HG02938 (cell line): ENCODE results near the gene HGD.
A peak's percentile ranks its signal among the peaks of the same experiment; 100 is the strongest.
"Not testable (repeated sequence)": the region's sequence is repeated elsewhere in the genome, so short reads cannot be mapped to it uniquely, and the experiment has no call there.

Experiments used
- ATAC-seq: cut with Tn5 transposase; IDR thresholded peaks from one replicate; pipeline ENCODE4 v1.9.1; 2021; ENCODE audit warnings: mild to moderate bottlenecking, moderate library complexity; ENCODE audit not compliant: unreplicated experiment

The HGD gene

DNA sequence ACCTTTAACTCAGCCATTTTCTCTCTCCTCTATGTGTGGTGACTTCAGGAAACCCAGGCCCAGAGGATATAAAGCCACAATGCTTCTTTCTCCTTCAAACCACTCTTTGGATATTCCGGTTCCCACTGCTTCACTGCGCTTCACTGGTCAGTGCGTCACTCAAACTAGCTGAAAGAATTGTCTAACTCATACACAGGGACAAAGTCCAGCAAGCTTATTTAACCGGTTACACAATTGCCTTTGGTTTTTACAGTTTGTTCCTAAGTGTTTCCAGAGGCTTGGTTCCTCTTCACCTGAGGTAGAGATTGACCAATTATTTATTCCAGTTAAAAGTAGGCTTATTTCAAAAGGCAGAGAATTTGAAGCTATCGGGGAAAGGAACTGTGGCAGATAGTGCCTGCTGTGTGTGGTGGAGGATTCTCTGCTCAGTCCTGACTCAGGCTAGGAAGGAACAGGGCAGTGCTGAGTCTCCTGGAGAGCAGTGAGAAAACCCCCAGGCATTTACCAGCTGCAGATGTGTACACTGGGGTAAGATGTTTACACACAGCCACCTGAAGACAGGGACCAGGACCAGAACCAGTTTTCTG lies at the start of gene HGD:
HGD (minus strand) TSS at position 145 of the 587 bp plus-strand sequence; CDS start at position 17, 128 bp downstream.
- ATAC-seq: no peak

- ATAC-seq: no peak
Observed at GRCh38 chr3:120730576-120731542, 48.8 kb upstream of the HGD start.

GRCh38 chr3:120726791-120727190 lies 44.8 kb upstream of the HGD start:
- ATAC-seq: no peak

DNA sequence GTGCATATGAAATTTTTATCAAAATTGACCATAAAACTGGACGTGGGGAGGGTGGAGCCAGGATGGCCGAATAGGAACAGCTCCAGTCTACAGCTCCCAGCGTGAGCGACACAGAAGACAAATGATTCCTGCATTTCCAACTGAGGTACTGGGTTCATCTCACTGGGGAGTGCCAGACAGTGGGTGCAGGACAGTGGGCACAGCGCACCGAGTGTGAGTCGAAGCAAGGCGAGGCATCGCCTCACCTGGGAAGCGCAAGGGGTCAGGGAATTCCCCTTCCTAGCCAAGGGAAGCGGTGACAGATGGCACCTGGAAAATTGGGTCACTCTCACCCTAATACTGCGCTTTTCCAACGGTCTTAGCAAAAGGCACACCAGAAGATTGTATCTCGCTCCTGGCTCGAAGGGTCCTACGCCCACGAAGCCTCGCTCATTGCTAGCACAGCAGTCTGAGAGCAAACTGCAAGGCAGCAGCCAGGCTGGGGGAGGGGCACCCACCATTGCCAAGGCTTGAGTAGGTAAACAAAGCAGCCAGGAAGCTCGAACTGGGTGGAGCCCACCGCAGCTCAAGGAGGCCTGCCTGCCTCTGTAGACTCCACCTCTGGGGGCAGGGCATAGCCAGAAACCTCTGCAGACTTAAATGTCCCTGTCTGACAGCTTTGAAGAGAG lies 37.3 kb upstream of the HGD start:
- not testable (repeated sequence) for ATAC-seq

- ATAC-seq: no peak
Observed at GRCh38 chr3:120713262-120713661, 31.2 kb upstream of the HGD start.

DNA sequence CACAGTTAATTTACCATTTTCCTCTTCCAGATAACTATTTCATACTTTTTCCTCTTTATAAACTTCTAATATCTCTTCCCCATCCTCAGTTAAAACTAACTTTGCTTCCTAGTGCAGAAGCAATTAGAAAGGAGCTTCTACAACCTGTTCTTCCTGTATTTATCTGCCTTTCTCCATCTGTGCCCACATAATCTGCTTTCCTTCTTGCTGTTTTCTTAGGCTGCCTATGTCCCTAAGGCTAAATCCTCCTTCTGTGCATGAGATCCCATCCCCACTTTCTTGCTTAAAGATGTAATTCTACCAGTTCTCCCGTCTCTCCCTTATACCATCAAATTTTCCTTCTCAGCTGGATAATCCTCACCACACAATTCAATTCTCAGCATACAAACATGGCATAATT lies 28.3 kb upstream of the HGD start:
- no peak for ATAC-seq

DNA sequence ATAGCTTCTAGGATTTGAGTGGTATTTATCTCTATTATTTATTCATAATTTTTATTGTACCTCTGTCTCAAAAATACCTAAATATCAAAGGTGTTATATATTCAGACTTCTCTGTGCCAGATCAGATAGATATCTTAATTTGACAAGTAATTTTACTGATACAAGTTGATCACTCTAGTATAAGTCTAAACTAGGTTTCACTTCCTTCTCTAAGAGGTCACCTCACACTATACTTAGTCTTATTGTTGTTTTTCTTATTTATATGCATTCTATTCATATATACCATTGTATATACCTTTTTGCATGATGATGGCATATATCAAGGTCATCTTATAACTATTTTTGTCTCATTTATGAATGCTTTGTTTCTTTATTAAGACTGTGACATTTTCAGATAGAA lies 26.4 kb upstream of the HGD start:
- peak; percentile 56 for ATAC-seq

GRCh38 chr3:120706950-120707349 lies 24.9 kb upstream of the HGD start:
- ATAC-seq: no peak

GRCh38 chr3:120705884-120706582 lies 24.0 kb upstream of the HGD start:
- ATAC-seq: no peak

DNA sequence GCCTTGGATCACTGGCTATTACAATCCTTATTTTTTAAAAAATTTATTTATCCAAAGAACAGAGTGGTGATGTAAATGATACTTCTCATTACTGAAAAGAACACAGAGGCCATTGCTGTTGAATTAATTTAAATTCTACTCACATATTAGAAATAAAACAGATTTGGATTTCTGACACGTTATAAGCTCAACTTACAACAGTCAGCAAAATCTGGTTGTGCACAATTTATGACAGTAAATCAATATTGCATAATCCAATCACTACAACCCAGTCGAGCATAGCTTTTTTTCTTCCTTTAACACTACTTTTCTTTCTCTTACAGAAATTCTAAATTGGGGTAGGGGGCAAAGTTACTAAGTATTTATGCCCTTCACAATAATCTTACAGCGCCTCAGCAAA lies 17.3 kb upstream of the HGD start:
- no peak for ATAC-seq

DNA sequence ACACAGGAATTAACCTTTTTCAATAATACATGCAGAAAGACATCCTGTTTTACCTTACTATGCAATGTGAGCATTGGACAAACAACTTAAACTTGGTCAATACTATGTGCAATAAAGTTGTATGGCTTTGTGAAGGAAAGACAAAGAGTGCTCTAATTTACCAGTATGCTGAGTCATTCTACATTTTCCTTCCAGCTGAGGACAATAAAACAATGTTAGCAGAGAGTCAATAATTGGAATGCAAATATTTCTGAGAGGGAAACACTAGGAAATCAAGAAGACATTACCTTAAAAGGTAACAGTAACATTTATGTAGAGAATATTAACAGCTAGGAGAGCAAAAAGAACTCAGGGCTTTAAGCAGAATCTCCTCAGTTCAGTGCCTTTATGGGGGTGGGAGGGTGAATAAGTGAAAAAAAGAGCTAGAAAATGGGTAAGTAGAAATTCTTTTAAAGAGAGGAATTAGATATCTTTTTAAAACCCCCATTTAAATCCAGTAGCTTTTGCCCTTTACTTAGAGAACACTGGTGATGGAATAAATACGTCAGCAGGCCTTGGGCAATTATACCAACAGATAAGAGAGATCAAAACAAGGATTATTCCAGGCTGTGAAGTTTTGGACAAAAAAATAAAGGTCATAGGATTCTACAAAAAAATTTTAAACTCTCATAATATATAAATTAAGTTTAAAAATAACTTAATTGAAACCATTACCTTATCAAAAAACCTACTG lies 11.6 kb upstream of the HGD start:
- ATAC-seq: no peak

DNA sequence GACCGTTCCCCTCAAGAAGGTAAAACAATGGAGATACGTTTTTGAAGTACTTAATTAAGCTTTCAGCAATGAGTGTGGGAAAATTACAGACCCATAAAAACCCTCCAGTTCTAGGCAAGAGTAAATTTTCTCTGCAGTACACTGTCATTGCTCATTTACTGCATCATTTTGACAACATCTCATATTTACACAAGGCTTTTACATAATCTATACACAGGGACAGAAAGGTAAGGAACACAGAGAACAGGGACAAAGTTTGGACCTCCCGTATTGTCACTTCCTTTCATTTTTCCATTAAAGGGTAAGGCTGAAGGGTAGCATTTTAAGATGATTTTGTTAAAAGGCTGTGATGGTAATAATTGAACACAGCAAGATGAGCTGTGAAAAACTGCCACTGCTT lies 7.4 kb upstream of the HGD start:
- ATAC-seq: no peak

DNA sequence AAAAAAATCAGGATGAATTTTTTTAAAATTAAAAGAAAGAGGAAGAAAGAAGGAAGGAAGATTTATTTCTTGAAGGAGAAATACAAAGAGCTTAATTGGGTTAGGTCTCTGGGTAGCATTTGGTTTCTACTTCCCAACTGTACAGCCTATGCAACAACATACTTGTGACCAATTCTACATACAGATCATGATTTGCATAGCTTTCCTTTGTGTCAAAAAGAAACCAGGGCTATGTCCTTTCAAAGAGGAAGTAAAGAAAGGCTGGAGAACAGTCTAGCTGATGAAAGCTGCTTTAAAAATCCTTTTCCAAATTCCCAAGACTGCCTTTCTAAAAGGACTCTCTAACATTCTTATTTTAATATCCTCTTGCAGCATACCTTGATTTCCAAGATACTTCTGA lies 6.1 kb upstream of the HGD start:
- ATAC-seq: peak; percentile 96

DNA sequence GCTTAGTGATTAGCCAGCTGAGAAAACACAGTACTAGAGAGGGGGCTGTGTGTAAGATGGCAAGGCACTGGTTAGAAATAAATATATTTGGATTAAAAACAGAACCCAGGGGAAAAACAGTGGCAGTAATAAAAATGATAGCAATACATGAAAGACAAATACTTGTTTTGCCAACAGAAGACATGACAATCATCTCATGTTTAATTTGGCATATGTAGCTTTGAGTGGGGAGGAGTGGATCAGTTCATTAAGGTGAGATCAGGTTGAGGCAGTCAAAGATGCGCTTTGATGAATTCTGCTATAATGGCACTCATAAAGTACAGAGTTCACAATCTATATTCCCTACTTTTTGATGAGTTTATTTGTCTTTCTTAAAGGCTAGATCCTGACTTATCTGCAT lies 3.4 kb upstream of the HGD start:
- no peak for ATAC-seq

- no peak for ATAC-seq
Observed at GRCh38 chr3:120684896-120685295, 2.9 kb upstream of the HGD start.

DNA sequence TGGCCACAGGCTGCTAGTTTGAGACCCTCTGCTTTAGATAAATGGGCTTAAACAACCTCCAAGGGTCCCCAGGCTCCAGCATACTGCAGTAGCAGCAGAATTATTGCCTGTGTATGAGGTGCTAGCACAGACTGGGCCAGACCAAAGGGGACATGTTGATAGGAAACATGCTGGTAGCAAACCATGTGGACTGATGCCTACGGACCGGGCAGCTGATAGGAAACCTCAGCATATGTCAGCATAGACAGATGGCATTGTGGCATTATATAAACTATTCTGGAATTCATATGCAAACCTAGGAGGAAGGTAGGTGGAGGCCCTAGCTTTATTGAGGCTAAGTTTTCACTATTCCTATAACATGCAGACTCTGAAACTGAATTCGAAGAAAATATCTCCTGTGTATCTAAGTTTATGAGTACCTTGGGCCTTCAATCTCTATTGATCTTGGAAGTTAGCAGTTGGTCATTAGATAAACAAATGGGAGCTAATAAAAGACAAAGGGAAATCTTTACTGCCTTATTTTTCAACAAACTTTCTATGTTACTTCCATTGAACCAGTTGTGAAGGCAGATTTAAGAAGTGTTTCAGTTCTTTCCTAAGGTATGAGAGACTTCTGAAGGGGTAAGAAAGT lies 1.7 kb upstream of the HGD start:
- no peak for ATAC-seq

- no peak for ATAC-seq
Observed at GRCh38 chr3:120683213-120683612, 1.2 kb upstream of the HGD start.

GRCh38 chr3:120681506-120682038 lies 467 bp downstream of the HGD start:
- no peak for ATAC-seq

GRCh38 chr3:120681018-120681417 lies 1.0 kb downstream of the HGD start:
- ATAC-seq: no peak
